OCI-LY7 (cell line): Measurements from ENCODE around the gene POLR1E.

Source experiments
- EZH2phosphoT487 ChIP-seq: fragments of 200-600 bp; sonication (generic); IDR thresholded peaks from 2 replicates; pipeline ENCODE4 v1.6.1; 2018; ENCODE audit warnings: low read depth, borderline replicate concordance, mild to moderate bottlenecking, mixed run types, antibody characterized with exemption, low read length, moderate library complexity, mixed read lengths
- TF ChIP-seq, protein P1 (sequence below): fragments of 200-600 bp; sonication (generic); conservative IDR thresholded peaks from 2 replicates; pipeline ENCODE4 v1.5.1; 2014; ENCODE audit warnings: mild to moderate bottlenecking, antibody characterized with exemption, low read length, moderate library complexity, mixed read lengths

DNA sequence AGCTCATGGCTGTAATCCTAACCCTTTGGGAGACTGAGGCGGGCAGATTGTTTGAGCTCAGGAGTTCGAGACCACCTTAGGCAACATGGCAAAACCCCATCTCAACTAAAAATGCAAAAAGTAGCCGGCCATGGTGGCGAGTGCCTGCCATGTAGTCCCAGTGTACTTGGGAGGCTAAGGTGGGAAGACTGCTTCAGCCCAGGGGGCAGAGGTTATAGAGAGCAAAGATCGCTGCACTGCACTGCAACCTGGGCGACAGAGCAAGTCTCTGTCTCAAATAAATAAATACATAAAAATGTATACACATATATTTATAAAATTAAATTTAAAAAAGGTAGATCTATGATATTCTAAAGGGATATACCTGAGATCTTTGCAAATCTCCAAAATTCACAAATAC, 39.9 kb upstream of the POLR1E start:
- TF ChIP-seq, protein P1, sequence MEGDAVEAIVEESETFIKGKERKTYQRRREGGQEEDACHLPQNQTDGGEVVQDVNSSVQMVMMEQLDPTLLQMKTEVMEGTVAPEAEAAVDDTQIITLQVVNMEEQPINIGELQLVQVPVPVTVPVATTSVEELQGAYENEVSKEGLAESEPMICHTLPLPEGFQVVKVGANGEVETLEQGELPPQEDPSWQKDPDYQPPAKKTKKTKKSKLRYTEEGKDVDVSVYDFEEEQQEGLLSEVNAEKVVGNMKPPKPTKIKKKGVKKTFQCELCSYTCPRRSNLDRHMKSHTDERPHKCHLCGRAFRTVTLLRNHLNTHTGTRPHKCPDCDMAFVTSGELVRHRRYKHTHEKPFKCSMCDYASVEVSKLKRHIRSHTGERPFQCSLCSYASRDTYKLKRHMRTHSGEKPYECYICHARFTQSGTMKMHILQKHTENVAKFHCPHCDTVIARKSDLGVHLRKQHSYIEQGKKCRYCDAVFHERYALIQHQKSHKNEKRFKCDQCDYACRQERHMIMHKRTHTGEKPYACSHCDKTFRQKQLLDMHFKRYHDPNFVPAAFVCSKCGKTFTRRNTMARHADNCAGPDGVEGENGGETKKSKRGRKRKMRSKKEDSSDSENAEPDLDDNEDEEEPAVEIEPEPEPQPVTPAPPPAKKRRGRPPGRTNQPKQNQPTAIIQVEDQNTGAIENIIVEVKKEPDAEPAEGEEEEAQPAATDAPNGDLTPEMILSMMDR = no peak
- TF ChIP-seq EZH2phosphoT487 = no peak
